HG03064 (cell line): ENCODE measurements around the gene RASGRP2.
"Not testable (repeated sequence)": the region's sequence is repeated elsewhere in the genome, so short reads cannot be mapped to it uniquely, and the experiment has no call there.

ENCODE experiments used
- ATAC-seq: cut with Tn5 transposase; IDR thresholded peaks from one replicate; pipeline ENCODE4 v1.9.1; 2021; ENCODE audit warnings: low read depth; ENCODE audit not compliant: unreplicated experiment

The RASGRP2 gene

DNA sequence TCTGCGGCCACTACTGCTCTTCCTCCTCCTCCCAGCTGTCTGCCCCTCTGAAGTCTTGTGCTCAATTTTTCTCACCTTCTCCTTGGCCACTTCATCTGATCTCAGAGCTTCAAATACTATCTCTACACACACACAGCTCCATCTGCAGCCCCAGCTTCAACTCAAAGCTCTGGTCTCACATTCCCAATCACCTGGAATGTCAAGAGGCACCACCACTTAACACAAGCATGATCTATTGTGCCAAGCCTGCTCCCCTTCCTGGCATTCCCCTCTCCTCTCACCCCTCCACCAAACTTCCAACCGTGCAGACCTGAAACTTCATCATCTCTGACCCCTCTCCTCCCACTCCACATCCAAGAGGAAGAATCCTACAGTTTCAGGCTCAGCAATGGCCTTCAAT lies 38.4 kb downstream of the RASGRP2 start:
- no peak for ATAC-seq

GRCh38 chr11:64703048-64703447 lies 40.9 kb downstream of the RASGRP2 start:
- ATAC-seq, result no peak

GRCh38 chr11:64701956-64702355 lies 42.0 kb downstream of the RASGRP2 start:
- not testable (repeated sequence) for ATAC-seq

- ATAC-seq, result no peak
Observed at GRCh38 chr11:64698427-64698826, 45.5 kb downstream of the RASGRP2 start.

- ATAC-seq, result no peak
Observed at GRCh38 chr11:64697663-64698375, 46.1 kb downstream of the RASGRP2 start.

- no peak for ATAC-seq
Observed at GRCh38 chr11:64696045-64696444, 47.9 kb downstream of the RASGRP2 start.

DNA sequence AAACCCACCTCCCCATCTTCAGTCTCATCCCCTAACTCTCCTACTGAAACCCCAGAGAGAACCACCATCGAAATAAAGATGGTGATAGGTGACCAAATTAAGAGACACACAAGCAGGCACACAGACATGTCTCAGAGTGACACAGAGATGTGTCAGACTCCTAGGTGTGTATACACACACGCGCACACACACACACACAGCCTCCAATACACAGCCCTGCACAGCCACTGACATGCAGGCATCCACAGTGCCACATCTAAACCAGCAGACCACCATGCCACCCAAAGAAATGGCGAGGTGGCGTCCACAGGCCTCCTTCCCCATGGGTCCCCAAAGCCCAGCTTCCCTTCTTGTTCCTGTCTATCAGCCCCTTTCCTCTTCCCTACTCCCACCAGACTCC lies 48.4 kb downstream of the RASGRP2 start:
- ATAC-seq, result no peak

DNA sequence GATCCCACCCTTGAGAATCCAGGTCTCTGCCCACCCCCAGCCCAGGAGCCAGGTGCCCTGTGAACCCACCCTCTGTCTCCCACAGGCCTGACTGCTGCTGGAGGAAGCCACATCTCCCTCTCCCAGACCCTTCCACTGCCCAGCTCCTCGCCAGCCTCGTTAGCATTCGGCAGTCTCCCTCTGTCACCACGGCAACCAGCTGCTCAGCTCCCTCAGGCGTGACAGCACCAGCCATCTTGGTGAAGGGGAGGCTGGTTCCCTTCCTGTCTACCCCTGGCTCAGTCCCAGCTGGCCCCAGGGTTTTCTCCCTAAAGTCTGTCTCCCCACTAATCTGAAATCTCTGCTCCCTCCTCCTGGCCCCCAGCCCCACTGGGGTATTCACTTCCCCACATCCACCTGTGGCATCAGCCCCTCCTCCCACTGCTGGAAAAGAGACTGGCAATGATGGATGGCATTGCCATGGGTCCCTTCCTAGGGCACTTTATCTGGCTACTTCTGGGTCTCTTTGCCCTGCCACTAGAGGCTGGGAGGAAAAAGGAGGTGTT lies 49.0 kb downstream of the RASGRP2 start:
- no peak for ATAC-seq

GRCh38 chr11:64694026-64694755 lies 49.8 kb downstream of the RASGRP2 start:
- ATAC-seq, result no peak

- no peak for ATAC-seq
Observed at GRCh38 chr11:64692764-64693331, 51.1 kb downstream of the RASGRP2 start.

DNA sequence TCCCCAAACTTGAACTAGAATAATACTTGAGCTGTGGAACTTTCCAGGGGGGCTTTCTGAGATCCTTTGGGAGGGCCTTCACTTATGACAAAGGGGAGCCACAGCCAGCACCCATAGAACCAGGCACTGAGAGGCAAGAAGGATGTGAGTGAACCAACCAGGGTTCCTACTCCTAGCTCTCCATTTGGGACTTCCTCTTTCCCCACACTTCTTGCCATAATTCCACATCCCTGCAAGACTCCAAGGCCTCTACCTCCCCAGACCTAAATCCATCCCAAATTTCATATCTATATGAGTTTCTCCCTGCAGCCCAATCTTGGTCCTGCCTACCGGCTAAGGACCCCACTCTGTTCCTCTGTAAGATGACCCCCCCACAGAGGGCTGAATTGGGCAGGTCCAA lies 52.4 kb downstream of the RASGRP2 start:
- no peak for ATAC-seq

- no peak for ATAC-seq
Observed at GRCh38 chr11:64690235-64690634, 53.7 kb downstream of the RASGRP2 start.

GRCh38 chr11:64688534-64688982 lies 55.4 kb downstream of the RASGRP2 start:
- no peak for ATAC-seq

- no peak for ATAC-seq
Observed at GRCh38 chr11:64687643-64688533, 56.1 kb downstream of the RASGRP2 start.

DNA sequence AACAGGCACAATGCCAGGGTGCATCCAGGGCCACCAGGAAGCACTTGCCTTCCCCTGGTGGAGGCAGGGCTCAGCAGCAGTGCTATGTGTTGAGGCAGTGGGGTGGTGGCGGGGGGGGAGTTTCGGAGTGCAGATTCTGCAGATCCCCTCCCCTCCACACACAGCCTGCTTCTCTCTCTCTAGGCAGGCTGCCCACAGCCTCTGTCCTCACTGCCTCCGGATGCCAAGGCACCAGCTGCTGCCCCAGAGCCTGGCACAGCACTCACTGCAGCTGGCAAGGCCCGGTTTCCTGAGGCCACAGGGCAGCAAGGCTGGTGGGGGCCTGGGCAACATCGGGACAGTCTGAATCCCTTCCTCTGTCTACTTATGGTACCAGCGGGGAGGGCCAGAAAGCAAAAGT lies 56.7 kb downstream of the RASGRP2 start:
- ATAC-seq, result no peak

GRCh38 chr11:64686466-64687170 lies 57.3 kb downstream of the RASGRP2 start:
- no peak for ATAC-seq

GRCh38 chr11:64685536-64685935 lies 58.4 kb downstream of the RASGRP2 start:
- no peak for ATAC-seq

DNA sequence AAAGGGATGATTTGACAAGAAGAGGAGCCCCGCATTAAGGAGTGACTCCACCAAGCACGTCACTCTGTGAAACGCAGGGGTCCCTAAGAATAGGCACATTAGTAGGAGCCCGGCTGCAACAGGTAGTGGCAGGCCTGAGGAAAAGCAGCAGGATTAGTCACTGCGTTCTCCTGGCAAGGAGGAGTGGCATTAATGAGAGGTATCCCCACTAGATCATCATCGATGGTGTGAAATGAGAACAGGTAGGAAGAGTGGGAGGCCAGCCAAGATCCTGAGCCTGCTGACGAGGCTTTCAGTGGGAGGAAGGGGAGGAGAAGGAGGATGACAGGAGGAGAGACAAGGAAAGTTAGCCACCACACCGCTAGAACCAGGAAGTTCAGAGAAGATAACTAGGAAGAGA lies 59.6 kb downstream of the RASGRP2 start:
- ATAC-seq, result no peak

GRCh38 chr11:64681171-64681570 lies 62.8 kb downstream of the RASGRP2 start:
- ATAC-seq, result no peak

DNA sequence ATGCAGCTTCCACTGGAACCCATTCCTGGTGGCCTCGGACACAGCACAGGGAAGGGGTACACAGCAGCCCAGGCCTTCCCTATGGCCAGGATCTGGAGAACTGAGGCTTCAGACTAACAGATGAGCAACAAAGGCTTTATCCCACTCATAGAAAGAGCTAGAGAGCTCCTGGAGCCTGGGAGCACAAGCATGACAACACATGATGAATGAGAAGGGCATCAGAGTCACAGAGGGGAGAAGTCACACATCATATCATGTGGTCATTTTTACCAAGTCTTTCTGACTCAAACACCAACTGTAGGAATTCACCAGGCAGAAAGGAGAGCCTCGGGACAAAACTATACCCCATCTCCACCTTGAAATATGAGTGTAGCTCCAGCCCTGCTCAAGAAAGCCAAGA lies 64.1 kb downstream of the RASGRP2 start:
- no peak for ATAC-seq
